Uterus (tissue), 2 donors: ENCODE data around the gene TXK.

Experiments
- POLR2A ChIP-seq, 2 donors: fragments of 450-650 bp; IDR thresholded peaks; one replicate each; pipeline ENCODE4 v1.6.1; 2016; ENCODE audit warnings: antibody characterized with exemption in 2 of 2, mild to moderate bottlenecking in 1 of 2, moderate library complexity in 1 of 2
- TF ChIP-seq, protein P1 (sequence below), 4 experiments: fragments of 200-600 bp in 2 of 4; fragments of 450-650 bp in 2 of 4; sonication (generic) in 2 of 4; IDR thresholded peaks; one replicate each; pipeline ENCODE4 v1.5.1; 2016 to 2019; ENCODE audit warnings: antibody characterized with exemption in 4 of 4, mild to moderate bottlenecking in 2 of 4, moderate library complexity in 1 of 4

DNA sequence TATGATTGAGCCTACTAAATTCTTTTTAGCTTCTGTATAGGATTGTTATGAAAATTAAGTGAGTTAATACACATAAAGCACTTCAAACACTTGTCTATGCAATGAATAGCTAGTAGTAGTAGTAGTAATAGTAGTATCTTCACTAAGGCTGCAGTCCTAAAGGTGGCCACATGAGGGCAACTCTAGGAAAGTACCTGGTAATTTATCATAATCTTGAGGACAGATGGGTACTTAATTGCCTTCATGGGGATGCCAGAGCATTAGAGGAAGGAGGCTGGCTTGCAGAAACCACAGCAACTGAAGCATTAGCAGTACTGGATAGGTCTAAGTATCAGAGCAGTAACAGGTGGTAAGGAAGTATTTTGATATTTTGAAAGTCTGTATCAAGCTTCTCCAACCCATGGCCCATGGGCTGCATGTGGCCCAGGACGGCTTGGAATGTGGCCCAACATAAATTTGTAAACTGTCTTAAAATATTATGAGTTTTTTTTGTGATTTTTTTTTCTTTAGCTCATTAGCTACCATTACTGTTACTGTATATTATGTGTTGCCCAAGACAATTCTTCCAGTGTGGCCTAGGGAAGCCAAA, 100.1 kb downstream of the TXK start:
- TF ChIP-seq, protein P1, sequence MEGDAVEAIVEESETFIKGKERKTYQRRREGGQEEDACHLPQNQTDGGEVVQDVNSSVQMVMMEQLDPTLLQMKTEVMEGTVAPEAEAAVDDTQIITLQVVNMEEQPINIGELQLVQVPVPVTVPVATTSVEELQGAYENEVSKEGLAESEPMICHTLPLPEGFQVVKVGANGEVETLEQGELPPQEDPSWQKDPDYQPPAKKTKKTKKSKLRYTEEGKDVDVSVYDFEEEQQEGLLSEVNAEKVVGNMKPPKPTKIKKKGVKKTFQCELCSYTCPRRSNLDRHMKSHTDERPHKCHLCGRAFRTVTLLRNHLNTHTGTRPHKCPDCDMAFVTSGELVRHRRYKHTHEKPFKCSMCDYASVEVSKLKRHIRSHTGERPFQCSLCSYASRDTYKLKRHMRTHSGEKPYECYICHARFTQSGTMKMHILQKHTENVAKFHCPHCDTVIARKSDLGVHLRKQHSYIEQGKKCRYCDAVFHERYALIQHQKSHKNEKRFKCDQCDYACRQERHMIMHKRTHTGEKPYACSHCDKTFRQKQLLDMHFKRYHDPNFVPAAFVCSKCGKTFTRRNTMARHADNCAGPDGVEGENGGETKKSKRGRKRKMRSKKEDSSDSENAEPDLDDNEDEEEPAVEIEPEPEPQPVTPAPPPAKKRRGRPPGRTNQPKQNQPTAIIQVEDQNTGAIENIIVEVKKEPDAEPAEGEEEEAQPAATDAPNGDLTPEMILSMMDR (IDR thresholded peaks at IDR 0.05), result no peak
- TF ChIP-seq POLR2A (IDR thresholded peaks at IDR 0.05), result no peak
